Adipocyte (in vitro differentiated cells): ENCODE data around the gene PTPMT1.

Experiments
- DNase-seq: peaks from one replicate; pipeline ENCODE4 v3.0.0-alpha.2; 2015; ENCODE audit warnings: low read depth
- H3K27me3 ChIP-seq: replicated peaks from 2 replicates; pipeline ENCODE4 v1.7.0; 2013; ENCODE audit warnings: mild to moderate bottlenecking, low read length, moderate library complexity; ENCODE audit not compliant: control insufficient read depth, insufficient read depth
- H3K36me3 ChIP-seq: 2 replicates; pipeline ENCODE4 v1.7.0; 2013; ENCODE audit warnings: low read length, mild to moderate bottlenecking, moderate library complexity; ENCODE audit not compliant: control insufficient read depth, insufficient read depth, severe bottlenecking
- H3K4me1 ChIP-seq: 2 replicates; pipeline ENCODE4 v1.7.0; 2013; ENCODE audit warnings: mild to moderate bottlenecking, low read length, moderate library complexity; ENCODE audit not compliant: control insufficient read depth, insufficient read depth
- H3K4me3 ChIP-seq: 2 replicates; pipeline ENCODE4 v1.7.0; 2013; ENCODE audit warnings: mild to moderate bottlenecking, low read length, moderate library complexity
- H3K9ac ChIP-seq: 2 replicates; pipeline ENCODE4 v1.7.0; 2013; ENCODE audit warnings: mild to moderate bottlenecking, low read length, moderate library complexity
- H3K9me3 ChIP-seq: 2 replicates; pipeline ENCODE4 v1.7.0; 2013; ENCODE audit warnings: mild to moderate bottlenecking, low read length, moderate library complexity; ENCODE audit not compliant: control insufficient read depth

The PTPMT1 gene

GRCh38 chr11:47587039-47587716, 21.8 kb downstream of the PTPMT1 start:
- H3K9me3 ChIP-seq, result no peaks in the 10 kb centered on the region
- H3K27me3 ChIP-seq, result peaks cover 17% of the 10 kb centered on the region
- peaks cover 18% of the 10 kb centered on the region for H3K4me1 ChIP-seq
- peaks cover 30% of the 10 kb centered on the region for H3K36me3 ChIP-seq
- H3K4me3 ChIP-seq, result no peak overlapping the region
- DNase-seq, result no peak
- H3K9ac ChIP-seq, result no peak overlapping the region

GRCh38 chr11:47587723-47588326, 22.4 kb downstream of the PTPMT1 start:
- no peak for DNase-seq
- peaks cover 24% of the 10 kb centered on the region for H3K36me3 ChIP-seq
- H3K9me3 ChIP-seq, result no peaks in the 10 kb centered on the region
- H3K4me1 ChIP-seq, result peaks cover 18% of the 10 kb centered on the region
- no peak overlapping the region for H3K9ac ChIP-seq
- peaks cover 23% of the 10 kb centered on the region for H3K27me3 ChIP-seq
- H3K4me3 ChIP-seq, result no peak overlapping the region

- Histone ChIP-seq H3K27me3 (peaks cover 35% of the 10 kb centered on the region), H3K9ac (no peak overlapping the region), H3K9me3 (no peaks in the 10 kb centered on the region), H3K4me1 (peaks cover 18% of the 10 kb centered on the region), H3K36me3 (peaks cover 11% of the 10 kb centered on the region), H3K4me3 (no peak overlapping the region)
- DNase-seq, result no peak
Measured at GRCh38 chr11:47589118-47589517, 23.7 kb downstream of the PTPMT1 start.

- no peak for DNase-seq
- peaks cover 6% of the 10 kb centered on the region for H3K36me3 ChIP-seq
- peaks cover 18% of the 10 kb centered on the region for H3K4me1 ChIP-seq
- H3K9me3 ChIP-seq, result no peaks in the 10 kb centered on the region
- peaks cover 37% of the 10 kb centered on the region for H3K27me3 ChIP-seq
- H3K4me3 ChIP-seq, result no peak overlapping the region
- H3K9ac ChIP-seq, result no peak overlapping the region
Measured at GRCh38 chr11:47589584-47589976, 24.2 kb downstream of the PTPMT1 start.

GRCh38 chr11:47589977-47590861, 24.8 kb downstream of the PTPMT1 start:
- H3K4me1 ChIP-seq, result peaks cover 18% of the 10 kb centered on the region
- H3K9me3 ChIP-seq, result no peaks in the 10 kb centered on the region
- no peak for DNase-seq
- no peaks in the 10 kb centered on the region for H3K36me3 ChIP-seq
- H3K27me3 ChIP-seq, result peaks cover 43% of the 10 kb centered on the region
- no peak overlapping the region for H3K9ac ChIP-seq
- H3K4me3 ChIP-seq, result no peak overlapping the region

GRCh38 chr11:47591764-47592163, 26.4 kb downstream of the PTPMT1 start:
- DNase-seq, result no peak
- H3K9me3 ChIP-seq, result no peaks in the 10 kb centered on the region
- H3K4me3 ChIP-seq, result no peak overlapping the region
- no peak overlapping the region for H3K9ac ChIP-seq
- H3K27me3 ChIP-seq, result peaks cover 48% of the 10 kb centered on the region
- H3K36me3 ChIP-seq, result no peaks in the 10 kb centered on the region
- peaks cover 7% of the 10 kb centered on the region for H3K4me1 ChIP-seq

- H3K9ac ChIP-seq, result no peak overlapping the region
- no peak overlapping the region for H3K4me3 ChIP-seq
- H3K4me1 ChIP-seq, result peaks cover 6% of the 10 kb centered on the region
- no peaks in the 10 kb centered on the region for H3K36me3 ChIP-seq
- H3K27me3 ChIP-seq, result peaks cover 48% of the 10 kb centered on the region
- no peak for DNase-seq
- H3K9me3 ChIP-seq, result no peaks in the 10 kb centered on the region
Measured at GRCh38 chr11:47592251-47592650, 26.9 kb downstream of the PTPMT1 start.

- Histone ChIP-seq H3K4me3 (no peak overlapping the region), H3K4me1 (no peaks in the 10 kb centered on the region), H3K27me3 (peaks cover 48% of the 10 kb centered on the region), H3K9me3 (no peaks in the 10 kb centered on the region), H3K36me3 (no peaks in the 10 kb centered on the region), H3K9ac (no peak overlapping the region)
- no peak for DNase-seq
Measured at GRCh38 chr11:47592970-47593369, 27.6 kb downstream of the PTPMT1 start.

- no peak for DNase-seq
- no peaks in the 10 kb centered on the region for H3K9me3 ChIP-seq
- H3K4me3 ChIP-seq, result no peak overlapping the region
- H3K4me1 ChIP-seq, result no peaks in the 10 kb centered on the region
- peaks cover 48% of the 10 kb centered on the region for H3K27me3 ChIP-seq
- H3K36me3 ChIP-seq, result no peaks in the 10 kb centered on the region
- H3K9ac ChIP-seq, result no peak overlapping the region
Measured at GRCh38 chr11:47593492-47593933, 28.1 kb downstream of the PTPMT1 start.

- DNase-seq, result peak; percentile 39
- Histone ChIP-seq H3K4me3 (no peak within 1 kb of the TSS), H3K27me3 (peaks cover 42% of the 10 kb centered on the region), H3K4me1 (no peaks in the 10 kb centered on the region), H3K9ac (no peak within 1 kb of the TSS), H3K9me3 (no peaks in the 10 kb centered on the region), H3K36me3 (no peaks in the 10 kb centered on the region)
Measured at GRCh38 chr11:47593934-47594855, 28.8 kb downstream of the PTPMT1 start, which contains the start of gene C1QTNF4. Gene C1QTNF4 (minus strand): TSS chr11:47594411. CDS start chr11:47590810, 3,601 bp downstream.
